HEK293T (cell line): ENCODE results near the gene FBXO31.

Experiments
- ARNT ChIP-seq: fragments of 450-650 bp; IDR thresholded peaks from 2 replicates; pipeline ENCODE4 v1.6.1; 2017; ENCODE audit warnings: mild to moderate bottlenecking
- BHLHE40 ChIP-seq: fragments of 450-650 bp; IDR thresholded peaks from 2 replicates; pipeline ENCODE4 v1.6.1; 2016; ENCODE audit warnings: mild to moderate bottlenecking, moderate library complexity, borderline replicate concordance
- CTBP1 ChIP-seq: fragments of 450-650 bp; IDR thresholded peaks from 2 replicates; pipeline ENCODE4 v1.6.1; 2016; ENCODE audit warnings: borderline replicate concordance
- ELF4 ChIP-seq: fragments of 450-650 bp; IDR thresholded peaks from 2 replicates; pipeline ENCODE4 v1.6.1; 2017; ENCODE audit warnings: antibody characterized with exemption
- FOXA1 ChIP-seq: fragments of 450-650 bp; IDR thresholded peaks from 2 replicates; pipeline ENCODE4 v1.6.1; 2016; ENCODE audit warnings: mild to moderate bottlenecking
- FOXK2 ChIP-seq: fragments of 450-650 bp; IDR thresholded peaks from 2 replicates; pipeline ENCODE4 v1.6.1; 2016; ENCODE audit warnings: mild to moderate bottlenecking
- FOXM1 ChIP-seq: fragments of 450-650 bp; IDR thresholded peaks from 2 replicates; pipeline ENCODE4 v1.6.1; 2017; ENCODE audit warnings: mild to moderate bottlenecking, borderline replicate concordance
- HDGF ChIP-seq: fragments of 450-650 bp; IDR thresholded peaks from 2 replicates; pipeline ENCODE4 v1.6.1; 2017; ENCODE audit warnings: antibody characterized with exemption, borderline replicate concordance
- L3MBTL2 ChIP-seq: fragments of 450-650 bp; conservative IDR thresholded peaks from 2 replicates; pipeline ENCODE4 v1.6.1; 2016; ENCODE audit warnings: mild to moderate bottlenecking
- LEF1 ChIP-seq: fragments of 450-650 bp; IDR thresholded peaks from 2 replicates; pipeline ENCODE4 v1.6.1; 2017; ENCODE audit warnings: mild to moderate bottlenecking, borderline replicate concordance
- NFRKB ChIP-seq: fragments of 450-650 bp; IDR thresholded peaks from 2 replicates; pipeline ENCODE4 v1.6.1; 2016; ENCODE audit warnings: mild to moderate bottlenecking, moderate library complexity
- SP1 ChIP-seq: fragments of 450-650 bp; IDR thresholded peaks from 2 replicates; pipeline ENCODE4 v1.6.1; 2017
- TARDBP ChIP-seq: fragments of 450-650 bp; IDR thresholded peaks from 2 replicates; pipeline ENCODE4 v1.6.1; 2016
- ZNF384 ChIP-seq: fragments of 450-650 bp; IDR thresholded peaks from 2 replicates; pipeline ENCODE4 v1.6.1; 2016

- TF ChIP-seq SP1 (no peak), FOXA1 (no peak), ELF4 (no peak), TARDBP (no peak), BHLHE40 (no peak), FOXM1 (no peak), LEF1 (no peak), HDGF (no peak), L3MBTL2 (no peak), FOXK2 (no peak), ZNF384 (no peak), ARNT (no peak), NFRKB (no peak), CTBP1 (no peak)
These were observed 28.9 kb upstream of the FBXO31 start for GRCh38 chr16:87412371-87412995.
